ENCODE results near the gene LPP.

GRCh38 chr3:188608401-188608800, 454.4 kb downstream of the LPP start:
- TF ChIP-seq TAF1 (IDR thresholded peaks at IDR 0.05; ENCODE audit: borderline replicate concordance, insufficient read depth, low read length) (no peak), REST (IDR thresholded peaks at IDR 0.05; ENCODE audit: insufficient read depth in 1 of 2, low read depth in 2 of 2, low read length in 2 of 2) (no peak), SIN3A (IDR thresholded peaks at IDR 0.05; ENCODE audit: borderline replicate concordance, insufficient read depth, low read length) (no peak)
